GM19455 (cell line): ENCODE results near the gene PMVK.

Experiments
- ATAC-seq: cut with Tn5 transposase; IDR thresholded peaks from one replicate; pipeline ENCODE4 v1.9.1; 2021; ENCODE audit not compliant: unreplicated experiment

The PMVK gene

GRCh38 chr1:154967331-154967950 is 30.9 kb upstream of the PMVK start:
- ATAC-seq: no peak

GRCh38 chr1:154966111-154966510 is 29.6 kb upstream of the PMVK start:
- no peak for ATAC-seq

- ATAC-seq: no peak
Observed at GRCh38 chr1:154964359-154964758, 27.8 kb upstream of the PMVK start.

GRCh38 chr1:154963643-154964042 is 27.1 kb upstream of the PMVK start:
- ATAC-seq: no peak

GRCh38 chr1:154962795-154963330 is 26.3 kb upstream of the PMVK start:
- no peak for ATAC-seq

GRCh38 chr1:154962156-154962749 is 25.7 kb upstream of the PMVK start:
- ATAC-seq: peak; percentile 11

GRCh38 chr1:154961207-154962155 is 25.0 kb upstream of the PMVK start, which contains the start of gene PYGO2:
Gene PYGO2, minus strand, starts transcription at chr1:154961782. Its CDS starts 206 bp downstream, at chr1:154961576.
- peak; percentile 81 for ATAC-seq

GRCh38 chr1:154960446-154961136 is 24.1 kb upstream of the PMVK start:
- no peak for ATAC-seq

- no peak for ATAC-seq
Observed at GRCh38 chr1:154959426-154959780, 22.9 kb upstream of the PMVK start.

- no peak for ATAC-seq
Observed at GRCh38 chr1:154958681-154959425, 22.3 kb upstream of the PMVK start.

- no peak for ATAC-seq
Observed at GRCh38 chr1:154958036-154958435, 21.5 kb upstream of the PMVK start.

- ATAC-seq: no peak
Observed at GRCh38 chr1:154957091-154957657, 20.7 kb upstream of the PMVK start.

GRCh38 chr1:154956544-154956941 is 20.0 kb upstream of the PMVK start:
- no peak for ATAC-seq

- peak; percentile 70 for ATAC-seq
Observed at GRCh38 chr1:154955718-154956543, 19.4 kb upstream of the PMVK start, which contains the start of gene PBXIP1. Gene PBXIP1, minus strand, starts transcription at chr1:154956099. Its CDS starts 2,378 bp downstream, at chr1:154953721.

GRCh38 chr1:154955039-154955717 is 18.7 kb upstream of the PMVK start:
- ATAC-seq: no peak

- ATAC-seq: no peak
Observed at GRCh38 chr1:154954541-154954940, 18.0 kb upstream of the PMVK start.

GRCh38 chr1:154953611-154954038 is 17.1 kb upstream of the PMVK start:
- no peak for ATAC-seq

GRCh38 chr1:154952664-154953063 is 16.1 kb upstream of the PMVK start:
- ATAC-seq: no peak
